HepG2 (cell line): ENCODE measurements around the gene SNX30. TPM values are rescaled to one million over a fixed set of nuclear protein-coding genes. Genes with fewer than 3 reads are reported as not detected.

Experiments
- ATAC-seq: fragments of 200-7000 bp; cut with Tn5 transposase; 3 replicates; pipeline ENCODE4 v1.9.1; 2020; ENCODE audit warnings: mild to moderate bottlenecking, moderate library complexity
- BruUV-seq: library from RNA; stranded (reverse); fragments of 400-500 nt; replicated peaks from 2 replicates; lab custom pipeline; 2021; lab: Mats Ljungman, UMichigan
- CTCF ChIA-PET: fragments of 300-600 bp; formaldehyde crosslinking; extraction: SDS; loops from one replicate; lab custom pipeline; 2021; ENCODE audit warnings: low total read pairs, inconsistent platforms, low intra/inter-chr PET ratio; lab: Yijun Ruan, JAX
- POLR2A ChIA-PET: fragments of 350-600 bp; sonication (Branson Sonifier 250); formaldehyde crosslinking; loops from one replicate; lab custom pipeline; 2020; ENCODE audit warnings: antibody characterized with exemption, inconsistent platforms; lab: Yijun Ruan, JAX
- DNase-seq: peaks from one replicate; pipeline ENCODE4 v3.0.0-alpha.2; 2015; ENCODE audit warnings: low spot score
- FAIRE-seq: peaks from 3 replicates; lab custom pipeline; 2011; peaks lifted over from hg19 to GRCh38; lab: Jason Lieb, UNC
- H2AFZ ChIP-seq: one replicate; pipeline ENCODE4 v1.6.1; 2011; ENCODE audit warnings: low read length, inconsistent platforms
- H3K27ac ChIP-seq: fragments of 300-600 bp; 3 replicates; pipeline ENCODE4 v1.8.0; 2011; ENCODE audit warnings: mixed run types, mild to moderate bottlenecking, mixed read lengths, low read length, inconsistent platforms; ENCODE audit not compliant: insufficient read depth; ENCODE audit errors: extremely low read length
- H3K27me3 ChIP-seq, 2 experiments: fragments of 200-600 bp in 1 of 2; 2 replicates in 1 of 2; 3 replicates in 1 of 2; pipeline versions ENCODE4 v1.6.0 to v1.8.0; 2011; ENCODE audit warnings: low read length in 2 of 2, mild to moderate bottlenecking in 2 of 2, moderate library complexity in 2 of 2, inconsistent platforms in 1 of 2; ENCODE audit not compliant: insufficient read depth in 2 of 2, control insufficient read depth in 1 of 2
- H3K36me3 ChIP-seq, 2 experiments: fragments of 200-600 bp in 1 of 2; replicated peaks in 1 of 2; 2 replicates in 1 of 2; 3 replicates in 1 of 2; pipeline versions ENCODE4 v1.5.1 to v1.8.0; 2011; ENCODE audit warnings: low read length in 2 of 2, inconsistent platforms in 1 of 2; ENCODE audit not compliant: insufficient read depth in 2 of 2, control insufficient read depth in 1 of 2
- H3K4me1 ChIP-seq: 2 replicates; pipeline ENCODE4 v1.5.1; 2012; ENCODE audit warnings: low read length, inconsistent platforms; ENCODE audit not compliant: insufficient read depth
- H3K4me2 ChIP-seq: 2 replicates; pipeline ENCODE4 v1.6.0; 2011; ENCODE audit warnings: low read depth, low read length, inconsistent platforms
- H3K4me3 ChIP-seq, 3 experiments: fragments of 200-600 bp in 1 of 3; sonication (generic), shearing (Covaris generic) in 1 of 3; replicated peaks in 1 of 3; 2 replicates each; pipeline ENCODE4 v1.5.1; 2011 to 2016; ENCODE audit warnings: low read length in 3 of 3, inconsistent platforms in 2 of 3, low read depth in 2 of 3, mild to moderate bottlenecking in 2 of 3, control low read depth in 1 of 3, mixed read lengths in 1 of 3; ENCODE audit not compliant: insufficient read depth in 1 of 3
- H3K79me2 ChIP-seq: one replicate; pipeline ENCODE4 v1.6.1; 2011; ENCODE audit warnings: low read length, inconsistent platforms; ENCODE audit not compliant: insufficient read depth
- H3K9ac ChIP-seq: 2 replicates; pipeline ENCODE4 v1.6.0; 2011; ENCODE audit warnings: mild to moderate bottlenecking, low read depth, low read length, inconsistent platforms; ENCODE audit not compliant: insufficient read depth
- H3K9me3 ChIP-seq: 2 replicates; pipeline ENCODE4 v1.5.1; 2012; ENCODE audit warnings: mild to moderate bottlenecking, low read length
- H4K20me1 ChIP-seq: 2 replicates; pipeline ENCODE4 v1.6.0; 2011; ENCODE audit warnings: inconsistent platforms, mild to moderate bottlenecking, low read length, moderate library complexity; ENCODE audit not compliant: insufficient read depth
- FOXP1 ChIP-seq, 2 experiments: fragments of 450-650 bp in 1 of 2; IDR thresholded peaks; 2 replicates each; pipeline ENCODE4 v1.6.1; 2017 to 2018; ENCODE audit warnings: antibody characterized with exemption in 1 of 2
- GLI4 ChIP-seq: sonication (generic); formaldehyde crosslinking; IDR thresholded peaks from 2 replicates; pipeline ENCODE4 v1.5.1; 2020; ENCODE audit warnings: missing genetic modification reagents, mild to moderate bottlenecking, moderate library complexity, borderline replicate concordance
- POLR2G ChIP-seq: fragments of 200-400 bp; formaldehyde crosslinking; IDR thresholded peaks from 2 replicates; pipeline ENCODE4 v1.6.1; 2018; ENCODE audit warnings: mild to moderate bottlenecking, low read depth, low read length, moderate library complexity
- PREB ChIP-seq: sonication (generic); formaldehyde crosslinking; IDR thresholded peaks from 2 replicates; pipeline ENCODE4 v1.4.0; 2020; ENCODE audit warnings: missing genetic modification reagents
- ZNF496 ChIP-seq: sonication (generic); formaldehyde crosslinking; IDR thresholded peaks from 2 replicates; pipeline ENCODE4 v1.8.1; 2023; ENCODE audit warnings: mild to moderate bottlenecking, moderate library complexity, missing genetic modification reagents; ENCODE audit not compliant: insufficient replicate concordance
- ZNF619 ChIP-seq: sonication (generic); formaldehyde crosslinking; IDR thresholded peaks from 2 replicates; pipeline ENCODE4 v1.4.0; 2020; ENCODE audit warnings: mild to moderate bottlenecking, missing genetic modification reagents
- ZNF768 ChIP-seq: sonication (generic); formaldehyde crosslinking; IDR thresholded peaks from 2 replicates; pipeline ENCODE4 v1.4.0; 2020; ENCODE audit warnings: missing genetic modification reagents
- ZSCAN21 ChIP-seq: sonication (generic); formaldehyde crosslinking; IDR thresholded peaks from 2 replicates; pipeline ENCODE4 v1.8.0; 2022; ENCODE audit warnings: mild to moderate bottlenecking, missing genetic modification reagents, moderate library complexity, borderline replicate concordance
- WGBS: methylation state at CpG from one replicate; pipeline ENCODE4 v1.1.6; 2017; ENCODE audit warnings: low lambda C conversion rate; 5-methylcytosine and 5-hydroxymethylcytosine counted together
- in situ Hi-C: cut with HindIII; loops from 2 replicates; pipeline ENCODE4 v1.10.0; 2017; ENCODE audit warnings: low pct_unique_long_range_greater_than_20kb; ENCODE audit not compliant: extremely low pct_ligation_motif_present
- intact Hi-C: fragments of 100-400 bp; cut with micrococcal nuclease; formaldehyde crosslinking; loops from one replicate; pipeline ENCODE4 v1.10.0; 2022; ENCODE audit not compliant: unreplicated experiment
- polyA plus RNA-seq, 8 experiments: library from polyadenylated mRNA; depleted of rRNA in 3 of 8; stranded (reverse) in 7 of 8; unstranded in 1 of 8; fragments of >200 nt; fragmentation: Illumina TruSeq in 4 of 8; extraction: Trizol in 4 of 8; gene quantifications; 2 replicates each; pipeline versions ENCODE4 v1.2.1 to v1.2.3, GENCODE V29; 2011 to 2016; ENCODE audit warnings: low read depth in 4 of 8, missing spikeins in 1 of 8, mixed read lengths in 1 of 8; ENCODE audit not compliant: insufficient read depth in 1 of 8
- total RNA-seq, 5 experiments: library from RNA; depleted of rRNA; stranded (reverse); fragments of >200 nt; fragmentation: Illumina TruSeq; extraction: Trizol; gene quantifications; 2 replicates each; pipeline ENCODE4 v1.2.3, GENCODE V29; 2016; ENCODE audit warnings: low read depth in 1 of 5
- TF ChIP-seq, protein P1 (sequence below): sonication (generic); formaldehyde crosslinking; IDR thresholded peaks from 2 replicates; pipeline ENCODE4 v1.4.0; 2020; ENCODE audit warnings: missing genetic modification reagents, borderline replicate concordance

Gene SNX30
- total and polyA plus RNA-seq, 2 of the 13 experiments (the other 11 are each of a cell fraction or from before 2014, with no cell fraction given): 4.4 to 12.4 TPM

DNA sequence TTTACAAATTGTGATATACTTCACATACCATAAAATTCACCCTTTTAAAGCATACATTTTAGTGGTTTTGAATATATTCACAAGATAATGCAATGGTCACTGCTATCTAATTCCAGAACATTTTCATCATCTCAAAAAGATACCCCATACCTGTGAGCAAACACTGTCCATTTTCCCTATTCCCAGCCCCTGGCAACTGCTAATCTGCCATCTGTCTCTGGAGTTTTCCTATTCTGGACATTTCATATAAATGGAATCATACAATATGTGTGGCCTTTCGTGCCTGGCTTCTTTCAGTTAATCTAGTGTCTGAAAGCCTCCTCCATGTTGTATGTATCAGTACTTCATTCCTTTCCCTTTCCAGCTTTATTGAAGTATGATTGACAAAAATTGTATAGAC, 14.7 kb downstream of the SNX30 start:
- Histone ChIP-seq H2AFZ (no peak overlapping the region), H3K9ac (no peak overlapping the region; the same call in 1 of the 2 replicates), H3K4me1 (peaks cover 38% of the 10 kb centered on the region), H4K20me1 (no peaks in the 10 kb centered on the region), H3K27me3 (no peaks in the 10 kb centered on the region), H3K4me3 (peak overlapping the region in 1 of 3 experiments; percentile 63; a peak in 1 of 6 replicates), H3K9me3 (no peaks in the 10 kb centered on the region), H3K36me3 (no peaks in the 10 kb centered on the region), H3K79me2 (peaks cover 22% of the 10 kb centered on the region), H3K27ac (peak overlapping the region; percentile 67), H3K4me2 (peak overlapping the region; percentile 87)
- ATAC-seq (no peak), FAIRE-seq (no peak), DNase-seq (no peak)
- CTCF ChIA-PET: no interaction called here
- BruUV-seq: no TSS peak
- POLR2A ChIA-PET: interaction anchor here (0.6 to 3.5 kb wide), 7 partner anchors 12 to 386 kb away, joined by 3 to 35 read pairs (median 8); partner anchors contain the start of genes HSDL2, INIP and SNX30
- intact Hi-C loops: no loop called here
- in situ Hi-C loops: no loop called here
- TF ChIP-seq ZNF768 (CRISPR knock-in tag) (no peak), ZNF619 (CRISPR knock-in tag) (no peak), FOXP1 (IDR thresholded peaks at IDR 0.05) (no peak), FOXP1 (CRISPR knock-in tag; IDR thresholded peaks at IDR 0.05) (no peak), POLR2G (no peak), ZSCAN21 (CRISPR knock-in tag) (0 out of 2 replicates have a peak, but pooled peaks have one; percentile 3)
- WGBS: 93% methylated on average over 1 of the region's 1 CpG

DNA sequence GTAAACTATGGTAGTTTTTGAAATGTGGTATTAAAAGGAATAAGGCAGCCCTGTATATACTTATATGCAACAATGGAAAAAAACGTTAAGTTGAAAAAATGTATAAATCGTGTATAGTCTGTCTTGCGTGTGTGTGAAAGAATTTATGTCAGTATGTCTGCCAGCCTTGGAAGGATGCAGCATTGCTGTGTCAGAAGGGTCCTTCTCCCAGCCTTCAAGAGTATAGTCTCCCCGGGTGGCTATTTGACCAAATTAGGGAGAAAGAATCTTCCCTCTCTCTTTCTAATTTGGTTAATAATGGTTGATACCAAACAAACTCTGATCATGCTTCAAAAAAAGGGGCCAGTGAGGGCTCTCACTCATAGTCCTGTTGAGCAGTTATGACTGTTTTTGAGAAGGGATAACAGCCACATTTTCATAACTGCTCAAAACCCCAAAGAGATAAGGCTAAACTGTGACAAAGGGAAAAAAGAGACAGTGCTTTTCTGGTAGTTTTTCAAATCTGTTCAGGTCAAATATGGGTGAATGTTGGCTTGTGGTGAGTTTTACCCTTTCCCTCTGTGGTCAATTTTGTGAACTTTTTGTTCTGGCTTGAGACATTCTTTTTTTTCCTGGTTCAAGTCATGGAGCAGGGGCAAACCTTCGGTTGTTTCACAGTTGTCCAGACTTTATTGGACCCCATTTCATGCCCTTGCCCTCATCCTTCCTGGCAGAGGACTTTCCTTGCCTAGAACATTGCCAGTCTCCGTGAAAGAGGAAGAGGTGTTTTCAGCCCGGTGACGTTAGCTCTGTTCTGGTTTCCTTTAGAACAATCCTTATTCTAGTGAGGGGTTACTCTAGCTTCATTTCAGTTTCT, 21.0 kb downstream of the SNX30 start:
- peaks cover 7% of the 10 kb centered on the region; the same call in 1 of the 2 replicates for H3K4me1 ChIP-seq
- 97% methylated on average over 8 of the region's 8 CpGs for WGBS
- no peak overlapping the region for H3K4me2 ChIP-seq
- H3K4me3 ChIP-seq: no peak overlapping the region
- H3K36me3 ChIP-seq: no peaks in the 10 kb centered on the region
- no peak for FAIRE-seq
- no TSS peak for BruUV-seq
- H4K20me1 ChIP-seq: no peaks in the 10 kb centered on the region; the same call in 1 of the 2 replicates
- no peaks in the 10 kb centered on the region for H3K9me3 ChIP-seq
- no peaks in the 10 kb centered on the region for H3K27me3 ChIP-seq
- TF ChIP-seq ZNF496 (CRISPR knock-in tag): no peak
- TF ChIP-seq GLI4 (CRISPR knock-in tag): no peak
- TF ChIP-seq PREB: no peak
- TF ChIP-seq, protein P1, sequence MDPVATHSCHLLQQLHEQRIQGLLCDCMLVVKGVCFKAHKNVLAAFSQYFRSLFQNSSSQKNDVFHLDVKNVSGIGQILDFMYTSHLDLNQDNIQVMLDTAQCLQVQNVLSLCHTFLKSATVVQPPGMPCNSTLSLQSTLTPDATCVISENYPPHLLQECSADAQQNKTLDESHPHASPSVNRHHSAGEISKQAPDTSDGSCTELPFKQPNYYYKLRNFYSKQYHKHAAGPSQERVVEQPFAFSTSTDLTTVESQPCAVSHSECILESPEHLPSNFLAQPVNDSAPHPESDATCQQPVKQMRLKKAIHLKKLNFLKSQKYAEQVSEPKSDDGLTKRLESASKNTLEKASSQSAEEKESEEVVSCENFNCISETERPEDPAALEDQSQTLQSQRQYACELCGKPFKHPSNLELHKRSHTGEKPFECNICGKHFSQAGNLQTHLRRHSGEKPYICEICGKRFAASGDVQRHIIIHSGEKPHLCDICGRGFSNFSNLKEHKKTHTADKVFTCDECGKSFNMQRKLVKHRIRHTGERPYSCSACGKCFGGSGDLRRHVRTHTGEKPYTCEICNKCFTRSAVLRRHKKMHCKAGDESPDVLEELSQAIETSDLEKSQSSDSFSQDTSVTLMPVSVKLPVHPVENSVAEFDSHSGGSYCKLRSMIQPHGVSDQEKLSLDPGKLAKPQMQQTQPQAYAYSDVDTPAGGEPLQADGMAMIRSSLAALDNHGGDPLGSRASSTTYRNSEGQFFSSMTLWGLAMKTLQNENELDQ (CRISPR knock-in tag): no peak
- peaks cover 7% of the 10 kb centered on the region for H3K79me2 ChIP-seq
- intact Hi-C loops: no loop called here
- in situ Hi-C loops: no loop called here
- no peak for ATAC-seq
- ChIA-PET CTCF (no interaction called here), POLR2A (no interaction called here)
- DNase-seq: no peak
- no peak overlapping the region for H2AFZ ChIP-seq
- no peak overlapping the region for H3K27ac ChIP-seq
- no peak overlapping the region for H3K9ac ChIP-seq
